ENCODE results near the gene IRX2. TPM values are rescaled to one million over a fixed set of nuclear protein-coding genes. Genes with fewer than 3 reads are reported as not detected.

Gene IRX2
- total RNA-seq, 2 donors from 2014 or later, result 1.3 to 3.0 TPM

GRCh38 chr5:2754581-2755075, 3.2 kb upstream of the IRX2 start:
- Histone ChIP-seq H3K9me3 (no peaks in the 10 kb centered on the region), H3K27ac (no peak overlapping the region), H3K4me1 (peaks cover 47% of the 10 kb centered on the region), H3K36me3 (replicated peaks in 1 of 2; ENCODE audit: insufficient read depth in 1 of 2, low read depth in 2 of 2) (no peaks in the 10 kb centered on the region), H3K4me3 (no peak overlapping the region), H3K27me3 (peaks cover 0 to 39% of the 10 kb centered on the region in 2 donors)
- intact Hi-C loops (cut with DNase I), result no loop called here
- no peak for DNase-seq
- 5 to 6% methylated on average over 27 of the region's 27 CpGs for WGBS, 2 donors
- no peak for TF ChIP-seq POLR2A (IDR thresholded peaks at IDR 0.05)
- no peak for TF ChIP-seq CTCF (IDR thresholded peaks at IDR 0.05)
- no peak for ATAC-seq

GRCh38 chr5:2753452-2754420, 2.3 kb upstream of the IRX2 start:
- intact Hi-C loops (cut with DNase I), result no loop called here
- WGBS, 2 donors, result 4% methylated on average over 29 of the region's 29 CpGs
- Histone ChIP-seq H3K9me3 (no peaks in the 10 kb centered on the region), H3K4me1 (peaks cover 47% of the 10 kb centered on the region), H3K27ac (no peak overlapping the region), H3K36me3 (replicated peaks in 1 of 2; ENCODE audit: insufficient read depth in 1 of 2, low read depth in 2 of 2) (no peaks in the 10 kb centered on the region), H3K4me3 (no peak overlapping the region), H3K27me3 (peaks cover 0 to 45% of the 10 kb centered on the region in 2 donors)
- no peak for DNase-seq
- ATAC-seq, result no peak
- TF ChIP-seq POLR2A (IDR thresholded peaks at IDR 0.05) (no peak), CTCF (IDR thresholded peaks at IDR 0.05) (no peak)

- no peak for ATAC-seq
- TF ChIP-seq POLR2A (IDR thresholded peaks at IDR 0.05) (no peak), CTCF (IDR thresholded peaks at IDR 0.05) (no peak)
- WGBS, 2 donors, result 4% methylated on average over 13 to 34 of the region's 34 CpGs
- Histone ChIP-seq H3K4me1 (peaks cover 47% of the 10 kb centered on the region), H3K9me3 (no peaks in the 10 kb centered on the region), H3K36me3 (replicated peaks in 1 of 2; ENCODE audit: insufficient read depth in 1 of 2, low read depth in 2 of 2) (no peaks in the 10 kb centered on the region), H3K27me3 (peaks cover 0 to 52% of the 10 kb centered on the region in 2 donors), H3K27ac (no peak overlapping the region), H3K4me3 (no peak overlapping the region)
- intact Hi-C loops (cut with DNase I), result no loop called here
- no peak for DNase-seq
Observed at GRCh38 chr5:2752821-2753439, 1.5 kb upstream of the IRX2 start.

GRCh38 chr5:2752059-2752820, 763 bp upstream of the IRX2 start:
- peaks cover 0 to 50% of the 10 kb centered on the region in 2 donors for H3K27me3 ChIP-seq
- ATAC-seq (no peak), DNase-seq (no peak)
- no peak overlapping the region for H3K4me3 ChIP-seq
- intact Hi-C loops (cut with DNase I), result no loop called here
- no peak for TF ChIP-seq CTCF (IDR thresholded peaks at IDR 0.05)
- TF ChIP-seq POLR2A (IDR thresholded peaks at IDR 0.05), result no peak
- H3K9me3 ChIP-seq, result no peaks in the 10 kb centered on the region
- H3K4me1 ChIP-seq, result peaks cover 47% of the 10 kb centered on the region
- no peak overlapping the region for H3K27ac ChIP-seq
- no peaks in the 10 kb centered on the region for H3K36me3 ChIP-seq (replicated peaks in 1 of 2; ENCODE audit: insufficient read depth in 1 of 2, low read depth in 2 of 2)
- 3% methylated on average over 26 to 58 of the region's 58 CpGs for WGBS, 2 donors

Measured in body of pancreas (tissue), 4 donors.